Endothelial cell of umbilical vein (primary cell): Measurements from ENCODE around the gene NDFIP1.

ENCODE experiments used
- CTCF ChIP-seq, 2 donors: IDR thresholded peaks; 1 replicate in 1 of 2; 2 replicates in 1 of 2; pipeline ENCODE4 v1.5.1; 2011; ENCODE audit warnings: low read length in 2 of 2, mild to moderate bottlenecking in 2 of 2, moderate library complexity in 2 of 2, control low read depth in 1 of 2, inconsistent platforms in 1 of 2, low read depth in 1 of 2; ENCODE audit not compliant: insufficient read depth in 1 of 2; ENCODE audit errors: extremely low read depth in 1 of 2
- EZH2 ChIP-seq: IDR thresholded peaks from 2 replicates; pipeline ENCODE4 v1.6.1; 2012; ENCODE audit warnings: borderline replicate concordance, low read depth, mild to moderate bottlenecking, moderate library complexity, low read length, inconsistent platforms; ENCODE audit not compliant: severe bottlenecking
- FOS ChIP-seq: IDR thresholded peaks from 2 replicates; pipeline ENCODE4 v1.6.1; 2011; ENCODE audit warnings: mild to moderate bottlenecking, low read length, moderate library complexity, borderline replicate concordance; ENCODE audit not compliant: insufficient read depth
- JUN ChIP-seq: IDR thresholded peaks from 2 replicates; pipeline ENCODE4 v1.6.1; 2011; ENCODE audit warnings: borderline replicate concordance, low read depth; ENCODE audit not compliant: insufficient read length, insufficient read depth
- MAX ChIP-seq: IDR thresholded peaks from 2 replicates; pipeline ENCODE4 v1.6.1; 2011; ENCODE audit not compliant: insufficient read depth, insufficient read length
- POLR2A ChIP-seq: IDR thresholded peaks from 2 replicates; pipeline ENCODE4 v1.6.1; 2012; ENCODE audit warnings: low read depth, mild to moderate bottlenecking, control low read depth, low read length
- POLR2AphosphoS5 ChIP-seq: IDR thresholded peaks from 2 replicates; pipeline ENCODE4 v1.6.1; 2012; ENCODE audit warnings: low read depth, mild to moderate bottlenecking, control low read depth, low read length, moderate library complexity; ENCODE audit not compliant: insufficient read depth

GRCh38 chr5:142141463-142141862 is 32.9 kb downstream of the NDFIP1 start:
- TF ChIP-seq EZH2 (no peak), CTCF (IDR thresholded peaks at IDR 0.05; ENCODE audit: extremely low read depth in 1 of 2, insufficient read depth in 1 of 2, low read depth in 1 of 2, low read length in 2 of 2) (no peak), POLR2A (no peak), MAX (no peak), FOS (no peak), POLR2AphosphoS5 (no peak), JUN (no peak)
